Endothelial cell of umbilical vein (primary cell): ENCODE data around the gene TCF7L2.

Experiments
- JUN ChIP-seq: IDR thresholded peaks from 2 replicates; pipeline ENCODE4 v1.6.1; 2011; ENCODE audit warnings: borderline replicate concordance, low read depth; ENCODE audit not compliant: insufficient read length, insufficient read depth
- MYC ChIP-seq: IDR thresholded peaks from one replicate; pipeline ENCODE4 v1.6.1; 2011; ENCODE audit warnings: mild to moderate bottlenecking, low read depth, low read length
- POLR2A ChIP-seq: IDR thresholded peaks from 2 replicates; pipeline ENCODE4 v1.6.1; 2012; ENCODE audit warnings: low read depth, mild to moderate bottlenecking, control low read depth, low read length
- POLR2AphosphoS5 ChIP-seq: IDR thresholded peaks from 2 replicates; pipeline ENCODE4 v1.6.1; 2012; ENCODE audit warnings: low read depth, mild to moderate bottlenecking, control low read depth, low read length, moderate library complexity; ENCODE audit not compliant: insufficient read depth
- TF ChIP-seq, protein P1 (sequence below), 2 donors: IDR thresholded peaks; 1 replicate in 1 of 2; 2 replicates in 1 of 2; pipeline ENCODE4 v1.5.1; 2011; ENCODE audit warnings: low read length in 2 of 2, mild to moderate bottlenecking in 2 of 2, moderate library complexity in 2 of 2, control low read depth in 1 of 2, inconsistent platforms in 1 of 2, low read depth in 1 of 2; ENCODE audit not compliant: insufficient read depth in 1 of 2; ENCODE audit errors: extremely low read depth in 1 of 2
- TF ChIP-seq, protein P2 (sequence below): IDR thresholded peaks from 2 replicates; pipeline ENCODE4 v1.6.1; 2011; ENCODE audit not compliant: insufficient read depth, insufficient read length

DNA sequence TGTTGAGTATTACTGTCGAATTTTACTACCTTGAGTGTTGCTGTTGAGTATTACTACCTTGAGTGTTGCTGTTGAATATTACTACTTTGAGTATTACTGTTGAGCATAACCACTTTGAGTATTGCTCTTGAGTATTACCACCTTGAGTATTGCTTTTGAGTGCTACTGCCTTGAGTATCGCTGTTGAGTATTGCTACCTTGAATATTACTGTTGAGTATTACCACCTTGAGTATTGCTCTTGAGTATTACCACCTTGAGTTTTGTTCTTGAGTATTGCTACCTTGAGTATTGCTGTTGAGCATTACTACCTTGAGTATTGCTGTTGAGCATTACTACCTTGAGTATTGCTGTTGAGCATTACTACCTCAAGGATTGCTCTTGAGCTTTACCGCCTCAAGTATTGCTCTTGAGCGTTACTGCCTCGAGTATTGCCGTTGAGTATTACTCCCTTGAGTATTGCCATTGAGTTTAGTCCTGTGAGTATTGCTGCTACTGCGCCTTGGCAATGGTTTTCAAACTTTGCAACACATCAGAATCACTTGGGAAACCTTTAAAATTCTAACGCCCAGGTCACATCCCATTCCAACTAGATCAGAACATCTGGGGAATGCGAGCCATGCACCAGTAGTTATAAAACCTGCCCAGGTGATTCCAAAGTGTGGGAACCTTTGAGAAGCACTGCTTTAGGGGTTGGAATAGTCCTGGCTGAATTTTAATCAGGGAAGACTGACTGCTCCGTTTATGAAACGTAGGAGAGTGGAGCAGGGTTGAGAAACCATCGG, 61.7 kb downstream of the TCF7L2 start:
- TF ChIP-seq, protein P1, sequence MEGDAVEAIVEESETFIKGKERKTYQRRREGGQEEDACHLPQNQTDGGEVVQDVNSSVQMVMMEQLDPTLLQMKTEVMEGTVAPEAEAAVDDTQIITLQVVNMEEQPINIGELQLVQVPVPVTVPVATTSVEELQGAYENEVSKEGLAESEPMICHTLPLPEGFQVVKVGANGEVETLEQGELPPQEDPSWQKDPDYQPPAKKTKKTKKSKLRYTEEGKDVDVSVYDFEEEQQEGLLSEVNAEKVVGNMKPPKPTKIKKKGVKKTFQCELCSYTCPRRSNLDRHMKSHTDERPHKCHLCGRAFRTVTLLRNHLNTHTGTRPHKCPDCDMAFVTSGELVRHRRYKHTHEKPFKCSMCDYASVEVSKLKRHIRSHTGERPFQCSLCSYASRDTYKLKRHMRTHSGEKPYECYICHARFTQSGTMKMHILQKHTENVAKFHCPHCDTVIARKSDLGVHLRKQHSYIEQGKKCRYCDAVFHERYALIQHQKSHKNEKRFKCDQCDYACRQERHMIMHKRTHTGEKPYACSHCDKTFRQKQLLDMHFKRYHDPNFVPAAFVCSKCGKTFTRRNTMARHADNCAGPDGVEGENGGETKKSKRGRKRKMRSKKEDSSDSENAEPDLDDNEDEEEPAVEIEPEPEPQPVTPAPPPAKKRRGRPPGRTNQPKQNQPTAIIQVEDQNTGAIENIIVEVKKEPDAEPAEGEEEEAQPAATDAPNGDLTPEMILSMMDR (IDR thresholded peaks at IDR 0.05; ENCODE audit: extremely low read depth in 1 of 2, insufficient read depth in 1 of 2, low read depth in 1 of 2, low read length in 2 of 2) = no peak
- TF ChIP-seq, protein P2, sequence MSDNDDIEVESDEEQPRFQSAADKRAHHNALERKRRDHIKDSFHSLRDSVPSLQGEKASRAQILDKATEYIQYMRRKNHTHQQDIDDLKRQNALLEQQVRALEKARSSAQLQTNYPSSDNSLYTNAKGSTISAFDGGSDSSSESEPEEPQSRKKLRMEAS = no peak
- TF ChIP-seq POLR2A = no peak
- TF ChIP-seq POLR2AphosphoS5 = no peak
- TF ChIP-seq MYC = no peak
- no peak for TF ChIP-seq JUN
